Measurements from ENCODE around the gene NMNAT2. TPM values are rescaled to one million over a fixed set of nuclear protein-coding genes. Genes with fewer than 3 reads are reported as not detected.

NMNAT2 gene
- total RNA-seq, 6 donors from 2014 or later: 0.13 to 0.72 (median 0.17) TPM; not detected in 2

- WGBS, 2 donors: 63 to 67% methylated on average over 5 of the region's 5 CpGs
These were observed 155.5 kb downstream of the NMNAT2 start for GRCh38 chr1:183262628-183263200.

GRCh38 chr1:183259924-183260323 is 158.3 kb downstream of the NMNAT2 start:
- Histone ChIP-seq H3K27me3 (no peaks in the 10 kb centered on the region), H3K4me3 (no peak overlapping the region), H3K9me3 (peaks cover 0 to 4% (median 0%) of the 10 kb centered on the region in 4 donors), H3K36me3 (no peaks in the 10 kb centered on the region), H3K27ac (no peak overlapping the region), H3K4me1 (no peaks in the 10 kb centered on the region)
- WGBS, 2 donors: 70 to 75% methylated on average over 5 of the region's 5 CpGs
- TF ChIP-seq POLR2A (IDR thresholded peaks at IDR 0.05) (no peak), POLR2AphosphoS5 (IDR thresholded peaks at IDR 0.05) (no peak), EP300 (IDR thresholded peaks at IDR 0.05) (no peak), CTCF (IDR thresholded peaks at IDR 0.05) (no peak)
- no peak for DNase-seq
- no peak for ATAC-seq (ENCODE audit: low FRiP score in 2 of 2)

More at GRCh38 chr1:183262628-183263200, 155.5 kb downstream of the NMNAT2 start:
- DNase-seq: no peak
- Histone ChIP-seq H3K9me3 (no peaks in the 10 kb centered on the region), H3K4me1 (no peaks in the 10 kb centered on the region), H3K36me3 (no peaks in the 10 kb centered on the region), H3K27ac (no peak overlapping the region), H3K4me3 (no peak overlapping the region), H3K27me3 (no peaks in the 10 kb centered on the region)
- no peak for ATAC-seq (ENCODE audit: low FRiP score in 2 of 2)
- TF ChIP-seq EP300 (IDR thresholded peaks at IDR 0.05) (no peak), POLR2A (IDR thresholded peaks at IDR 0.05) (no peak), CTCF (IDR thresholded peaks at IDR 0.05) (no peak), POLR2AphosphoS5 (IDR thresholded peaks at IDR 0.05) (no peak)

GRCh38 chr1:183255073-183255472 is 163.1 kb downstream of the NMNAT2 start:
- Histone ChIP-seq H3K36me3 (no peaks in the 10 kb centered on the region), H3K4me1 (no peaks in the 10 kb centered on the region), H3K9me3 (peaks cover 0 to 4% (median 0%) of the 10 kb centered on the region in 4 donors), H3K27ac (no peak overlapping the region), H3K27me3 (no peaks in the 10 kb centered on the region), H3K4me3 (no peak overlapping the region)
- no peak for TF ChIP-seq POLR2A (IDR thresholded peaks at IDR 0.05)
- no peak for TF ChIP-seq POLR2AphosphoS5 (IDR thresholded peaks at IDR 0.05)
- TF ChIP-seq CTCF (IDR thresholded peaks at IDR 0.05): no peak
- no peak for TF ChIP-seq EP300 (IDR thresholded peaks at IDR 0.05)
- ATAC-seq (ENCODE audit: low FRiP score in 2 of 2) (no peak), DNase-seq (no peak)
- 87 to 96% methylated on average over 1 of the region's 1 CpG for WGBS, 2 donors

- H3K36me3 ChIP-seq: no peaks in the 10 kb centered on the region
- no peak for DNase-seq
- WGBS, 2 donors: 90 to 94% methylated on average over 8 of the region's 8 CpGs
- H3K4me3 ChIP-seq: no peak overlapping the region
- no peaks in the 10 kb centered on the region for H3K27me3 ChIP-seq
- TF ChIP-seq EP300 (IDR thresholded peaks at IDR 0.05) (no peak), POLR2AphosphoS5 (IDR thresholded peaks at IDR 0.05) (no peak), CTCF (IDR thresholded peaks at IDR 0.05) (no peak), POLR2A (IDR thresholded peaks at IDR 0.05) (no peak)
- no peak overlapping the region for H3K27ac ChIP-seq
- no peak for ATAC-seq (ENCODE audit: low FRiP score in 2 of 2)
- peaks cover 0 to 4% (median 0%) of the 10 kb centered on the region in 4 donors for H3K9me3 ChIP-seq
- H3K4me1 ChIP-seq: no peaks in the 10 kb centered on the region
These were observed 166.2 kb downstream of the NMNAT2 start for GRCh38 chr1:183251959-183252450.

Measured in upper lobe of left lung (tissue), 6 donors.